ENCODE results near the gene C1orf232. TPM values are rescaled to one million over a fixed set of nuclear protein-coding genes. Genes with fewer than 3 reads are reported as not detected.

C1orf232 gene
- total RNA-seq, 2 experiments from 2014 or later: not detected

DNA sequence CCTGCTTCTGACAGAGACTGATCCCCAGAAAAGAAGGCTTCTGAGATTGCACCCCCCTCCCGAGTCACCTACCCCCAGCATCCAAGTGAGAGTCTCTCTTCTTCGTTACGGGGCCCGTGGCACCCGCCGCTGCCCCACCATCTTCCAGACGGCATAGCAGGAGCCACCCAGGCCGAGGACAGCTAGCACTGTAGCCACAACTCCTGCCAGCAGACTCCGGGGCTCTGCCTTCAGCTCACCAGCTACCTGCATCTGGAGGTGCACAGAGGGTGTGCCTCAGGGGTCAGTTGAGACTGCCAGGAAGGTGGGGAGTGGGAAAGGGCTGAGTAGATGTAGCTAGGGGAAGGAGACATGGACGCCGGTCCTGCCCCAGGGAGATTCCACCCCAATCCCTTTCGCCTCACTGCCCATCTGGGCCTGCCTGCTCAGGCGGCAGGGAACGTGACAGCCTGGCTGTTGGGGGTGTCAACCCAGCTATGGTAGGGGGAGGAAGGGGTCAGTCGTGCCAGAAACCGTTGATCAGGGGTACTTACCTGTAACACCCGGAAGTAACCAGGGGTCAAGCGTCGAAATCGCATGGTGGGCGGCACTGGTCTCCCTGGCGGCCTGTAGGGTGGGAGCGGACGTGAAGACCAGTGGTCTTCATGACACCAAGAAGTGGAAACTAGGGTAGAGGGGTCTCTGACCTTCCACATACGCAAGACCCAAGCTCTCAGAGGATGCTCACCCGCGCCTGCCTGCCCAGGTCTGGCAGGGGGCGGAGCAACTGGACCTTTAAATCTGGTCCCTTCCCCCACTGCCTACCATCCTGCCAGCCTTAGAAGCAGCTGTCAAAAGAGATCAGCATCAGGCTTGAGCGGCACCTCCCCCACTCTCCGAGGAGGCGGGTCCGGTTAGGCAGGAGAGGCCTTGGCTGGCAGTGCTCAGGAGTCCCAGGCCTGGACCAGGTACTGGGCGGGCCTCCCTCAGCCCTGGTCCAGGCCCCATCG lies 2.6 kb upstream of the C1orf232 start, which contains the start of gene ZNF593OS:
Gene ZNF593OS (minus strand): TSS at position 749 of the 989 bp plus-strand sequence. CDS start 171 bp downstream, at position 578.
- H3K36me3 Mint-ChIP-seq (ENCODE audit: low read depth): peaks cover 5% of the 10 kb centered on the region
- H3K4me3 Mint-ChIP-seq: peak within 1 kb of the TSS; percentile 78
- peaks cover 8% of the 10 kb centered on the region for H3K4me1 Mint-ChIP-seq (ENCODE audit: low read depth)
- H3K9me3 Mint-ChIP-seq: no peaks in the 10 kb centered on the region
- no peaks in the 10 kb centered on the region for H3K27me3 Mint-ChIP-seq (ENCODE audit: low read depth)
- DNase-seq: no peak
- H3K27ac Mint-ChIP-seq: no peak within 1 kb of the TSS
- intact Hi-C loops (cut with micrococcal nuclease): no loop called here
- CTCF ChIA-PET: interaction anchor here (0.6 to 1.8 kb wide), 7 partner anchors 8 to 301 kb away, joined by 3 to 5 read pairs (median 4); partner anchors contain the start of gene CEP85

DNA sequence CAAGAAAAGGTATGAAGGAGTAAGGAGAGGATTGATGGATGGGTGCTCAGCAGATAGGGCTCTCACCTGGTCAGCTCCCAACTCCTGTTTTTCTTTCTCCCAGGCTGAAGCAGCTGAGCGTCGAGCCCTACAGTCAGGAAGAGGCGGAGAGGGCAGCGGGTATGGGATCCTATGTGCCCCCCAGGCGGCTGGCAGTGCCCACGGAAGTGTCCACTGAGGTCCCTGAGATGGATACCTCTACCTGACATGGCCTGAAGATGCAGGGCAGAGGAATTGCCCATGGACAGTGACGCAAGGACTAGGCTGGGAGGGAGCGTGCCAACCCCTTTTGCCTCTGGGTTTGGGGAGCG lies 1.7 kb upstream of the C1orf232 start:
- intact Hi-C loops (cut with micrococcal nuclease): no loop called here

DNA sequence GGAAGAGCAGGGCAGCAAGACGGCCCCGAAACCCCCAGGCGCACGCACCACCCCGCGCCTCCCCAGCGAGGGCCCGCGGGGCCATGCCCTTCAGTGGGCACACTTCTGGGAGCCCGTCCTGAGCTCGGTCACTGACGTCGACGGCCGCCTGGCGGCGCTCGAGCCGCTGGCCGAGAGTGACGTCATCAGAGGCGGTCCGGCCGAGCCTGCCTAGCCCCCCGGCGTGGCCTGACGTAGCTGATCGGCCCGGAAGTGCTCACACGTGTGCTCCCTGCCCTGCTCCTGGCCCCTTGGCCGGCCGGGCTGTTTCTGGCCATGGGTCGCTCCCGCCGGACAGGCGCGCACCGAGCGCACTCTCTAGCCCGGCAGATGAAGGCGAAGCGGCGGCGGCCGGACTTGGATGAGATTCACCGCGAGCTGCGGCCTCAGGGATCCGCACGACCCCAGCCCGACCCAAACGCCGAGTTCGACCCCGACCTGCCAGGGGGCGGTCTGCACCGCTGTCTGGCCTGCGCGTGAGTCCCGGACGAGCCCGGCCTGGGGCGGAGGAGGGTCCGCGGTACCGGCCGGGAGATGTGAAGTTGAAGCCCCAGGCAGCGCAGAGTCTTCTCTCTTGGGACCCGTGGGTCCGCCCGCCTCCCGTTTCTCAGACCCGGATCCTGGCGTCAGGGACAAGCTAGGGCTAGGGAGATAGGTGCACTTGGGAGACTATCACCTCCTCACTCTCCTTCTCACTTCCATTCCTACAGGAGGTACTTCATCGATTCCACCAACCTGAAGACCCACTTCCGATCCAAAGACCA lies 1.1 kb upstream of the C1orf232 start, which contains the start of gene ZNF593:
Gene ZNF593 (plus strand): TSS at position 240 of the 803 bp plus-strand sequence. CDS start 76 bp downstream, at position 316.
- intact Hi-C loops (cut with micrococcal nuclease): loop anchor here (1.0 kb wide), 2 partner anchors 64 to 151 kb away; partner anchors contain the start of gene CEP85

More for the DNA sequence above, 1.7 kb upstream of the C1orf232 start:
- Mint-ChIP-seq H3K27me3 (ENCODE audit: low read depth) (no peaks in the 10 kb centered on the region), H3K27ac (peak overlapping the region; percentile 14), H3K36me3 (ENCODE audit: low read depth) (peaks cover 5% of the 10 kb centered on the region), H3K4me3 (peak overlapping the region; percentile 78), H3K9me3 (no peaks in the 10 kb centered on the region), H3K4me1 (ENCODE audit: low read depth) (peaks cover 8% of the 10 kb centered on the region)
- CTCF ChIA-PET: interaction anchor here (0.9 to 2.1 kb wide), 12 partner anchors 8 to 194 kb away, joined by 3 to 31 read pairs (median 4); partner anchors contain the start of gene CEP85
- DNase-seq: no peak

DNA sequence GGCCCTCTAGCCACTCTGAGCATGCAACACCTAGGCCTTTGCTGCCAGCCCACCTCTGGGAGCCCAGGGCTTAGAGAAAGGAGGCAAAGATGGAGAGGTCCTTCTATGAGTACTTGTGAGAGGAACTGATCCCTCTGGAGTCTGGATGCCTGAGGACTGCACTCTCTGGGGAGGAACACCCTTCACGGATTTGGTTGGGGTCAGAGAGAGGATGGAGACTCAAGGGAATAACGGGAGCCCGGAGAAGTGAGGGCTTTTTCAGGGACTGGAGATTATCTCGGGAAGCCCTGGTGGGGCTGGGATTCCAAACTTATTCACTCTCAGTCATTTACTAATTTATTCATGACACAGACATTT lies 413 bp upstream of the C1orf232 start:
- DNase-seq: no peak
- no peaks in the 10 kb centered on the region for H3K9me3 Mint-ChIP-seq
- H3K4me1 Mint-ChIP-seq (ENCODE audit: low read depth): peaks cover 13% of the 10 kb centered on the region
- H3K27ac Mint-ChIP-seq: no peak overlapping the region
- H3K27me3 Mint-ChIP-seq (ENCODE audit: low read depth): peaks cover 2% of the 10 kb centered on the region
- CTCF ChIA-PET: interaction anchor here (0.8 to 2.1 kb wide), 13 partner anchors 8 to 222 kb away, joined by 3 to 31 read pairs (median 4); partner anchors contain the start of gene CEP85
- intact Hi-C loops (cut with micrococcal nuclease): loop anchor here (1.0 kb wide), 2 partner anchors 65 to 152 kb away; partner anchors contain the start of gene CEP85
- peak overlapping the region; percentile 78 for H3K4me3 Mint-ChIP-seq
- H3K36me3 Mint-ChIP-seq (ENCODE audit: low read depth): peaks cover 5% of the 10 kb centered on the region

More for the DNA sequence above, 1.1 kb upstream of the C1orf232 start, which contains the start of gene ZNF593:
- Mint-ChIP-seq H3K9me3 (no peaks in the 10 kb centered on the region), H3K4me1 (ENCODE audit: low read depth) (peaks cover 8% of the 10 kb centered on the region), H3K36me3 (ENCODE audit: low read depth) (peaks cover 5% of the 10 kb centered on the region), H3K27me3 (ENCODE audit: low read depth) (no peaks in the 10 kb centered on the region), H3K4me3 (peak within 1 kb of the TSS; percentile 78), H3K27ac (peak within 1 kb of the TSS; percentile 60)
- peak; percentile 89 for DNase-seq
- CTCF ChIA-PET: interaction anchor here (0.6 to 2.1 kb wide), 20 partner anchors 9 to 222 kb away, joined by 3 to 31 read pairs (median 3); partner anchors contain the start of gene CEP85

DNA sequence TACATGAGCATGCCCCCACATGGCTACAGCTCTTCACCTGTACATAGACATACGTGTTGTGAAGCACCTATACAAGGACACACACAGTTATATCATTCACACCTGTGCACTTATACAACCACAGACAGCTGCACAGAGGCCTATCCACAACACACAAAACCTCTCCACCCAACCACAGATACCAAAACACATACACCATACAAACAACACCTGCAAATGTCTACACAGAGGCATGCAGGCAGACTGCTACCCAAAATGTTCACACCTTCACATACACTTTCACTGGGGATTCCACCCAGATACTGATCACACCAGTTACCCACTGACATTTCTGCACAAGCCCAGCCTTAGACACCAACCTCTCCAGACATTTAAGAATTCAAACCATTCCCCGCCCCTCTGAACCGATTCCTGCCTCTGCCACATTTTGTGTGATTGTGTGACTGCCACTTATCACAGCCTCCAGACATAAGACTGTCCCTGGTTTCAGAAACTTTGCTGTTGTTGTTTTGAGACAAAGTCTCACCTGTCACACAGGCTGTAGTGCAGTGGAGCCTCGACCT lies 2.0 kb downstream of the C1orf232 start:
- Mint-ChIP-seq H3K9me3 (no peaks in the 10 kb centered on the region), H3K4me1 (ENCODE audit: low read depth) (peaks cover 21% of the 10 kb centered on the region), H3K27ac (no peak overlapping the region), H3K36me3 (ENCODE audit: low read depth) (peaks cover 5% of the 10 kb centered on the region), H3K27me3 (ENCODE audit: low read depth) (peaks cover 16% of the 10 kb centered on the region), H3K4me3 (no peak overlapping the region)
- intact Hi-C loops (cut with micrococcal nuclease): no loop called here
- DNase-seq: no peak
- CTCF ChIA-PET: interaction anchor here (1.3 kb wide), 1 partner anchor 67 kb away, joined by 6 read pairs; the partner anchor contains the start of gene CEP85

DNA sequence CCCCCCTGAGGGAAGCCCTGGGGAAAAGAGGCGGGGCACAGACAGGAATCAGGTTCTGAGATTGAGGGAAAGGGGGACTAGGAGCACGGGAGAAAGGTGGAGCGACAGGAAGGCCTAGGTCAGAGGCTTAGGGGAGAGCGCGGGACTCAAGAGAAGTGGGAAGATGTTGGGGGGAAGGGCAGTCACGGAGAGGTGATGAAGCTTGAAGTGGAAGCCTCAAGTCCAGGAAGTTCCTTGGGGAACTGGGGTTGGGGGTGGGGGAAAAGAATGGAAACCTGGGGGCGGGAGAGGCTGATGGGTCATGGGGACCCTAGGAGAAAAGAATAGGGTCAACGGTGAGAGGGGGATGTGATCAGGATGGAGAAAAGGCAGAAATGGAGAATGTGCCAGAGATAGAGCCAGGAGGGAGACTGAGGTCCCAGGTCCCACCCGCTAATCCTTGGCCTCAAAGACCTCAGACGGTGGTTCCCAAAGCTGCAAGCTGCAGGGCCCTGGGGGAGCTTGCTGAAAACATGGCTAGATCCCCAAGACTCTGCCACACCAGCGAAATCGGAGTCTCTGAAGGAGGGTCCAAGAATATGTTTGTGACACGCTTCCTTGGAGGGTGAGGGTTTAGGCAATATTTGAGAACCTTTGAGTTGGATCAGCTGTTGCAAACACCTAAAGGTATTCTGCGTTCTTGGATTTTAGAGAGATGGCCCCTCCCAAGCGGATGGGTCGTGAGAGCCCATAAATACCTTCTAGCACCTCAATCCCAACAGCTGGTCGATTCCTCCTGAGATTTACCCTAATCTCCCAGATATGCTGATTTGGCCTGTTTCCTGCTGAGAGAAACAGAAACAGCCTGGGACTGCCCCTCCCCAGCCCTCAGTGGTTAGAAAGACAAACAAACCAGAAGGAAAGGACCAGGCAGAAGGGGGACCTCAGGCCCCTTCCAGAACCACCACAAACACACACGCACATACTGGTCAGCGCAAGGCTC lies 3.6 kb downstream of the C1orf232 start:
- CTCF ChIA-PET: no interaction called here
- H3K27me3 Mint-ChIP-seq (ENCODE audit: low read depth): peaks cover 21% of the 10 kb centered on the region
- H3K4me1 Mint-ChIP-seq (ENCODE audit: low read depth): peaks cover 13% of the 10 kb centered on the region
- intact Hi-C loops (cut with micrococcal nuclease): loop anchor here (1.0 to 2.0 kb wide), 3 partner anchors 20 to 129 kb away; no protein-coding TSS in a partner anchor
- H3K36me3 Mint-ChIP-seq (ENCODE audit: low read depth): no peaks in the 10 kb centered on the region
- DNase-seq: no peak
- H3K9me3 Mint-ChIP-seq: no peaks in the 10 kb centered on the region
- H3K27ac Mint-ChIP-seq: no peak overlapping the region
- H3K4me3 Mint-ChIP-seq: peak overlapping the region; percentile 50

DNA sequence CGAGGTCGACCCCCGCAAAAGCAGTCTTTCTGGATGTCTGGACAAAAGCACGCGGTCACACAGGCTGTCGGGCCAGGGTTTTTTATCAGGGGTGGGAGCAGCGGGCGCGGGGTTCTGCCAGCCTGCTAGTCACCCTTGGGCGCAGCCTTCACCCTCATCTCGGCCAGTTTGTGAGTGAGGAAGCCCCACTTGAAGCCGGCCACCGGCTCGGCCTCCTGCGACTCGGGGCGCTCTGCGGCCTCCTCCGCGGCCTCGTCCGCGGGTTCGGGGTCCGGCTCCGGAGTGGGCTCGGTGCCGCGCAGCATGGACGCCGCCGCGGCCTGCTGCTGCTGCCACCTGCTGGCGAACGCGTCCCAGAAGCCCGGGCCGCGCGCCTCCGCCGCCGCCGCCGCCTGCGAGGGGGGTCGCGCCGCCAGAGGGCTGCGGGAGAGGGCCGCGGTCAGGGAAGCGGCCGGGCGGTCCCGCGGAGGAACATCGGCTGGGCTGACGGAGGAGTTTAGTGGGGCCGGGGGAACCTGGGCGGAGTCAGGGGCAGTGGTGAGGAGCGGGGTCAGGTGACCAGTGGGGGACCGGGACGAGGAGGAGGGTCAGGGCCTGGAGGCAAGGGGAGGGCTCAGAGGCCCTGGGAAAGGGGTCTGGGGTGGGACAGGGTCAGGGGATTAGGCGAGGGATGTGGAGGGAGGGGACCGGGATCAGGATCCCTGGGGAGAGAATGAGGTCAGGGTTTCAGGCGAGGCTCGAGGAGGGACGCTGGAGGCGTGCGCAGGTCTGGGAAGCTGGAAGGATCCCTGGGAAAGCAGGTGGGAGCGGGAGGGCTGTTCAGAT lies 4.5 kb downstream of the C1orf232 start:
- H3K27me3 Mint-ChIP-seq (ENCODE audit: low read depth): peaks cover 25% of the 10 kb centered on the region
- H3K36me3 Mint-ChIP-seq (ENCODE audit: low read depth): no peaks in the 10 kb centered on the region
- H3K4me1 Mint-ChIP-seq (ENCODE audit: low read depth): peaks cover 13% of the 10 kb centered on the region
- DNase-seq: peak; percentile 42
- peak overlapping the region; percentile 50 for H3K4me3 Mint-ChIP-seq
- no peak overlapping the region for H3K27ac Mint-ChIP-seq
- CTCF ChIA-PET: interaction anchor here (0.8 to 1.9 kb wide), 7 partner anchors 8 to 253 kb away, joined by 3 to 9 read pairs (median 3); no protein-coding TSS in a partner anchor
- intact Hi-C loops (cut with micrococcal nuclease): loop anchor here (1.0 to 2.0 kb wide), 3 partner anchors 19 to 128 kb away; no protein-coding TSS in a partner anchor
- H3K9me3 Mint-ChIP-seq: no peaks in the 10 kb centered on the region

DNA sequence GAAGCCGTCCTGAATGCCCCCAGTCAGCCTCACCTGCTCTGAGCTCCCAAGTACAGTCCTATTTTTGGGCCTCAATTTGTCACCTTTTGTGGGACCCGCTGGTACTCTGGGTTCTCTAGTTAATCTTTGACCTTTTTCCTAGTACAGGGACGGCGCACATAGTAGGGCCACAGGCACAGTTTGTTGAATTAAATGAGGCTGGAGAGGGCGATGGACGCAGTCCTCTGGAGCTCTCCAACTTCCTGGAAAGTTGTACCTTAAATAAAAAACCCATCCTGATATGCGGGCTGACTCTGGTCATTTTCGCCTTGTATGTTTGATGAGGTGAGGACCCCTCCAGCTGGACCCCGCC lies 5.1 kb downstream of the C1orf232 start:
- peaks cover 13% of the 10 kb centered on the region for H3K4me1 Mint-ChIP-seq (ENCODE audit: low read depth)
- H3K9me3 Mint-ChIP-seq: no peaks in the 10 kb centered on the region
- no peaks in the 10 kb centered on the region for H3K36me3 Mint-ChIP-seq (ENCODE audit: low read depth)
- CTCF ChIA-PET: interaction anchor here (0.8 to 1.9 kb wide), 8 partner anchors 9 to 253 kb away, joined by 3 to 9 read pairs (median 3); partner anchors contain the start of gene CEP85
- peak overlapping the region; percentile 34 for H3K4me3 Mint-ChIP-seq
- no peak overlapping the region for H3K27ac Mint-ChIP-seq
- intact Hi-C loops (cut with micrococcal nuclease): loop anchor here (1.0 to 2.0 kb wide), 3 partner anchors 19 to 127 kb away; no protein-coding TSS in a partner anchor
- peaks cover 25% of the 10 kb centered on the region for H3K27me3 Mint-ChIP-seq (ENCODE audit: low read depth)
- DNase-seq: no peak

DNA sequence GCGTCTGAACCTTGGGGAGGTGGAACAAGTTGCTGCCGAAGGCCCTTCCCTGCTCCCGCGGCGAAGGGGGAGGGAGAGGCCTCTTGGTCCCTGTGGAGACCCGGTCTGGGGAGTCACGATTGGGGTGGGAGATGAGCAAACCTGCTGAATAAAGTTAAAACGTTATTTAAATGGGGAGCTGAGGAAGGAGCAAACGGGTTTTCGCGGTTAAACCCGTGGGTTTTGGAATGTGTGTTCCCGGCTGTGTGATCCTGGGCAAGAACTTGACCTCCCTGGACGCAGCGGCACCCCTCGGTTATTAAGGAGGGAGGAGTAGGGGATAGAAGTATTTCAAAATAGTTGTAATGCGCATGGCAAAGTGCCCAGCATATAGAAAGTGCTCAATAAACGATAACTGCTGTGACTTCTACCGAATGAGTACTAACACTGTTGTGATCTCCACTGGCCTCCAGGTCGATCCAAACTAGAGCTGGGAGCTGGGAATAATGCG lies 6.5 kb downstream of the C1orf232 start:
- no peak for DNase-seq
- Mint-ChIP-seq H3K27ac (no peak overlapping the region), H3K4me1 (ENCODE audit: low read depth) (peaks cover 13% of the 10 kb centered on the region), H3K36me3 (ENCODE audit: low read depth) (no peaks in the 10 kb centered on the region), H3K4me3 (peak overlapping the region; percentile 50), H3K27me3 (ENCODE audit: low read depth) (peaks cover 27% of the 10 kb centered on the region), H3K9me3 (no peaks in the 10 kb centered on the region)
- intact Hi-C loops (cut with micrococcal nuclease): no loop called here
- CTCF ChIA-PET: interaction anchor here (0.6 to 1.9 kb wide), 4 partner anchors 9 to 71 kb away, joined by 3 to 9 read pairs (median 4); partner anchors contain the start of genes CEP85 and ZNF593OS
